Measurements from ENCODE around the gene TSPAN3.

The TSPAN3 gene

GRCh38 chr15:77032647-77033416, 38.1 kb downstream of the TSPAN3 start:
- H3K9me3 ChIP-seq (ENCODE audit: control insufficient read depth, insufficient read depth, low read depth, low read length) = no peaks in the 10 kb centered on the region
- H3K4me3 ChIP-seq (ENCODE audit: low read depth, low read length) = no peak overlapping the region
- no peaks in the 10 kb centered on the region for H3K27me3 ChIP-seq (ENCODE audit: control insufficient read depth, insufficient read depth, low read length)
- H3K4me1 ChIP-seq (ENCODE audit: control insufficient read depth, insufficient read depth, low read length) = peaks cover 28% of the 10 kb centered on the region
- H3K27ac ChIP-seq (ENCODE audit: low read depth, low read length) = no peak overlapping the region
- H3K9ac ChIP-seq (ENCODE audit: low read length) = no peak overlapping the region
- H3K36me3 ChIP-seq (ENCODE audit: control insufficient read depth, insufficient read depth, low read length) = peaks cover 3% of the 10 kb centered on the region; the same call in 1 of the 2 replicates

DNA sequence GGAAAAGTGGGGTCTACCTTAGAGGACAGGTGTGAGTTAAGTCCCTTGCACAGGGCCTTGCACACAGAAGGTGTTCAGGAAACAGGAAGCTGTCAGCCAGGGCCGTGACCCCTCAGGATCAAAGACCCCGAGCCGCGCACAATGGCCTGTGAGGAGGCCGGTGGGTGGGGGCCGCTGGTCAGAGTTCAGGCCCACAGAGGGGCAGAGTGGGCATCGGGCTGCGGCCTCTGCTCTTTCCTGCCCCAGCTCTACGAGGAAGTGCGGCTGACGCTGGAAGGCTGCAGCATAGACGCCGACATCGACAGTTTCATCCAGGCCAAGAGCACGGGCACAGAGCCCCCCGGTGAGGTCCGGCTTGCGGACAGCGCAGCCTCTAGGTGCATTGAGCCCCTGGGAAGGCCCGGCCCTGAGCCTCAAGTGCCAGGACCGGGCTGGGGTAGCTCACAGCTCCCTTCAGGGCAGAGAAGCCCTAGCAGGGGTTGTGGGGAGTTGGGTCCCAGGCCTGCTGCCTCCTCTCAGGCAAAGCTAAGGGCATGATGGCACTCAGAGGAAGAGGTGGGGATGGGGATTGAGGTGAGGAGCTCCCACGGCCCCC, 38.8 kb downstream of the TSPAN3 start:
- Histone ChIP-seq H3K9ac (ENCODE audit: low read length) (no peak overlapping the region), H3K27ac (ENCODE audit: low read depth, low read length) (no peak overlapping the region), H3K4me3 (ENCODE audit: low read depth, low read length) (no peak overlapping the region), H3K36me3 (ENCODE audit: control insufficient read depth, insufficient read depth, low read length) (peaks cover 3% of the 10 kb centered on the region; the same call in 1 of the 2 replicates), H3K4me1 (ENCODE audit: control insufficient read depth, insufficient read depth, low read length) (peaks cover 28% of the 10 kb centered on the region), H3K27me3 (ENCODE audit: control insufficient read depth, insufficient read depth, low read length) (no peaks in the 10 kb centered on the region), H3K9me3 (ENCODE audit: control insufficient read depth, insufficient read depth, low read depth, low read length) (no peaks in the 10 kb centered on the region)

- Histone ChIP-seq H3K27me3 (ENCODE audit: control insufficient read depth, insufficient read depth, low read length) (no peaks in the 10 kb centered on the region), H3K36me3 (ENCODE audit: control insufficient read depth, insufficient read depth, low read length) (no peaks in the 10 kb centered on the region), H3K9me3 (ENCODE audit: control insufficient read depth, insufficient read depth, low read depth, low read length) (no peaks in the 10 kb centered on the region), H3K27ac (ENCODE audit: low read depth, low read length) (no peak overlapping the region), H3K9ac (ENCODE audit: low read length) (no peak overlapping the region), H3K4me3 (ENCODE audit: low read depth, low read length) (no peak overlapping the region), H3K4me1 (ENCODE audit: control insufficient read depth, insufficient read depth, low read length) (peaks cover 28% of the 10 kb centered on the region)
Observed at GRCh38 chr15:77031376-77032050, 39.4 kb downstream of the TSPAN3 start.

DNA sequence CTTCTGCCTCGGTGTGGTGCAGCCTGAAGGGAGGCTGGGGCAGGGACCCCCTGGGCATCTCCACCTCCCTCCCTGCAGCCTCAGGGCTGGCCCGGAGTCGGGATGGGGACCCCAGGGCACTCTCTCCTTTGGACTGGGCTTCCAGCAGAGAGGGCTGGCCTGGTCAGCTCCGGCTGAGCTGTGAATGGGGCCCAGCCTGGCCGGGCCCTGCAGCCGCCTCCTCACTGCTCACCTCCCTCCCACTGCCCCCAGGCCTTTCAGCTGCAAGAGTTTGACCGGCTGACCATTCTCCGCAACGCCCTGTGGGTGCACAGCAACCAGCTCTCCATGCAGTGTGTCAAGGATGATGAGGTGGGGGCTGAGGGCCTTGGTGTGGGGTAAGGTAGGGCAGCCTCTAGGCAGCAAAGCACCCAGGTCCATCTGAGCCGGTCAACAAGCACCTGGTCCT, 40.0 kb downstream of the TSPAN3 start:
- H3K4me3 ChIP-seq (ENCODE audit: low read depth, low read length) = no peak overlapping the region
- no peak overlapping the region for H3K9ac ChIP-seq (ENCODE audit: low read length)
- H3K4me1 ChIP-seq (ENCODE audit: control insufficient read depth, insufficient read depth, low read length) = peaks cover 28% of the 10 kb centered on the region
- H3K27me3 ChIP-seq (ENCODE audit: control insufficient read depth, insufficient read depth, low read length) = no peaks in the 10 kb centered on the region
- no peaks in the 10 kb centered on the region for H3K36me3 ChIP-seq (ENCODE audit: control insufficient read depth, insufficient read depth, low read length)
- H3K27ac ChIP-seq (ENCODE audit: low read depth, low read length) = no peak overlapping the region
- no peaks in the 10 kb centered on the region for H3K9me3 ChIP-seq (ENCODE audit: control insufficient read depth, insufficient read depth, low read depth, low read length)

DNA sequence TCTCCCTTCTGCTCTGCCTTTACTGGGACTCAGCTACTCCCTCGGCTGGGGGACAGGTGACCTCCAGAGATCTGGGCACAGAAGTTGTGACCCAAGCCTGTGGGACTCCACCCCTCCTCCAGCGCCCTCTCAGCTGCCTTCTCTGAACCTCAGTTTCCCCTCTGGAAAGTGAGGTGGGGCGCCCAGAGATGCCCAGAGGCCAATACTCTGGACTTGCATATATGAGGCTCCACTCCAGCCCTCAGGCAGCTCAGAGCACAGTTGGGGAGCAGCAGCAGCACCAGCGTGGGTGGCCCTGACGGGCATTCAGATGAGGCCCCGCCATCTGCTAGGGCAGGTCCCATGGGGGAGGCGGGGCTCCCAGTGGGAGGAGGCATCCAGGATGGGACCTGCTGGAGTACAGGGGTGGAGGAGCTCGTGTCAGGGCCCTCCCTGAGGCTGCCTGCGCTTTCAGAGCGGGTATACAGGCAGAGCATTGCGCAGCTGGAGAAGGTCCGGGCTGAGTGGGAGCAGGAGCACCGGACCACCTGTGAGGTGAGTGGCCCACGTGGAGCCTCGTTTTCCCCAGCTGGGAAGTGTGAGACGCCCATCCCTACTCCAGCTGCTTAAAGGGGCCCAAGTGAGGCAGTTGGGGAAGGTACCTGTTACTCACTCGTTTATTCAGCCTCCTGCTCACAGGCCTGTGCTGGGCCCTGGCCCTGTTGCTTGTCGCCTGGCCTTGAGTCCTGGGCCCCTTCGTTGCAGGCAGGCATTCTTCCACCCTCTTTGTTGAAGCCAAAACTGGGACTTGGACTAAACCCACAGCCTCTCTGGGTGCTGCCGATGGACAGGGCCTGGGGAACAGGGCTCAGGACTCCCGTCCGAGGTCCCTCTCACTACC, 40.6 kb downstream of the TSPAN3 start:
- no peaks in the 10 kb centered on the region for H3K36me3 ChIP-seq (ENCODE audit: control insufficient read depth, insufficient read depth, low read length)
- no peak overlapping the region for H3K9ac ChIP-seq (ENCODE audit: low read length)
- peaks cover 28% of the 10 kb centered on the region for H3K4me1 ChIP-seq (ENCODE audit: control insufficient read depth, insufficient read depth, low read length)
- no peaks in the 10 kb centered on the region for H3K27me3 ChIP-seq (ENCODE audit: control insufficient read depth, insufficient read depth, low read length)
- no peak overlapping the region for H3K27ac ChIP-seq (ENCODE audit: low read depth, low read length)
- H3K4me3 ChIP-seq (ENCODE audit: low read depth, low read length) = no peak overlapping the region
- no peaks in the 10 kb centered on the region for H3K9me3 ChIP-seq (ENCODE audit: control insufficient read depth, insufficient read depth, low read depth, low read length)

GRCh38 chr15:77029166-77030047, 41.5 kb downstream of the TSPAN3 start:
- no peak overlapping the region for H3K4me3 ChIP-seq (ENCODE audit: low read depth, low read length)
- no peaks in the 10 kb centered on the region for H3K27me3 ChIP-seq (ENCODE audit: control insufficient read depth, insufficient read depth, low read length)
- H3K9me3 ChIP-seq (ENCODE audit: control insufficient read depth, insufficient read depth, low read depth, low read length) = no peaks in the 10 kb centered on the region
- no peak overlapping the region for H3K9ac ChIP-seq (ENCODE audit: low read length)
- no peak overlapping the region for H3K27ac ChIP-seq (ENCODE audit: low read depth, low read length)
- H3K36me3 ChIP-seq (ENCODE audit: control insufficient read depth, insufficient read depth, low read length) = no peaks in the 10 kb centered on the region
- H3K4me1 ChIP-seq (ENCODE audit: control insufficient read depth, insufficient read depth, low read length) = peaks cover 26% of the 10 kb centered on the region

DNA sequence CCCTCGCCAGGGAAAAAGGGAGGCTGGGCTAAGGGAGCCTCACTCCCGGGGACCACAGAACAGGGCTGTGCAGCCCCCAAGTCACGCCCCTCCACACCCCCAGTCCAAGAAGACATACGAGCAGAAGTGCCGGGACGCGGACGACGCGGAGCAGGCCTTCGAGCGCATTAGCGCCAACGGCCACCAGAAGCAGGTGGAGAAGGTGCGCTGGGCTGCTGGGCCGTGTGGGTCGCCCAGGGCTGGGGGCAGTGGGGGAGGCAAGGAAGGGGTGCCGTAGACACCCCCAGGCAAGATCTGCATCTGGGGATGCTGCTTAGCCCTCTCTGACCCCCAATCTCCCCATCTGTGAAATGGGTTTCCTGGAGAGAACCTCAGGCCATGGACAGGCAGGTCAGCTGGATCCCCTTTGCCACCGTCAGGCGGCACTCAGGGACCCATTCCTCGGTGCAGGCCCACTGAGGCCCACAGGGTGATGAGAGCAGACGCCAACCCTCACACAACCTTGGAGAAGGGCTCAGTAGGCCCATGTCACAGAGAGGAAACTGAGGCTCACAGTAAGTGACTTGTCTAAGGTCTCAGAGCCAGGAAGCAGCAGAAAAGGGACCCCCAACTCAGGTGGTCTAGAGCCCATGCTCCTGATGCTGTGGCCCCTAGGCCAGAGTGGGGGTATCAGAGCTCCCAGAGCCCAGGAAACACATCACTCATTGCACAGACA, 42.3 kb downstream of the TSPAN3 start:
- Histone ChIP-seq H3K4me1 (ENCODE audit: control insufficient read depth, insufficient read depth, low read length) (peaks cover 18% of the 10 kb centered on the region), H3K36me3 (ENCODE audit: control insufficient read depth, insufficient read depth, low read length) (no peaks in the 10 kb centered on the region), H3K27ac (ENCODE audit: low read depth, low read length) (no peak overlapping the region), H3K9ac (ENCODE audit: low read length) (no peak overlapping the region), H3K4me3 (ENCODE audit: low read depth, low read length) (peak overlapping the region; percentile 38), H3K27me3 (ENCODE audit: control insufficient read depth, insufficient read depth, low read length) (0 out of 2 replicates have a peak, but pooled peaks cover 4% of the 10 kb centered on the region), H3K9me3 (ENCODE audit: control insufficient read depth, insufficient read depth, low read depth, low read length) (no peaks in the 10 kb centered on the region)

DNA sequence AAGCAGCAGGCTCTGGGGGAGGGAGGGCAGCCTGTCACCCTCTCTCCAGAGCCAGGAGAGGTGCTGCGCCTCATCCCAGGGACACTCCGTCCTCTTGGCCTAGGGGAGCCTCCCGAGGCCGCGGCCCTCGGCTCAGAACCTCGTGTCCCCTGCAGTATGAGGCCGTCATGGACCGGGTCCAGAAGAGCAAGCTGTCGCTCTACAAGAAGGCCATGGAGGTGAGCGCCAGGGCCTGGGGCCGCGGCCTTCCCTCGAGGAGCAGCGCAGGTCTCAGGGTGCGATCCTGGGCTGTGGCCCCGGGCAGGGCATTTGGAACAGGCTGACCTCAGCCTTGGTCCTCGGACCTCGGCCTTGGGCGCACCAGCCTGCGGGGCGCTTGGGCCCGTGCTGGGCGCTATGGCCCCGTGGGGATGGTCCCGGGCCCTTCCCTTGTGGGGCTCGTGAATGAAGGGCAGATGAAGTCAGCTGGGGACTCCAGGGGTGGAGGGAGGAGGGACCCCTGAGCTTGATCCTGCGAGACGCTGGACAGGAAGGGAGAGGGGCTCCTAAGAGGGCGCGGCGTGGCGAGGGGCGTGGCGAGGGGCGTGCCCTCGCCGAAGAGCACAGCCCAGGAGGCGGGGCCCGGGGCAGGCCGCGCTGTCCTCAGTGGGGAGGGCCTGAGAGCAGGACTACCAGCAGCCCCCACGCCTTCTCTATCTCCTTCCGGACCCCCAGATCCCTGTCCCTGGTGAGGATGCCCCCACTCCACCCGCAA, 43.0 kb downstream of the TSPAN3 start:
- H3K27ac ChIP-seq (ENCODE audit: low read depth, low read length) = no peak overlapping the region
- no peaks in the 10 kb centered on the region for H3K9me3 ChIP-seq (ENCODE audit: control insufficient read depth, insufficient read depth, low read depth, low read length)
- no peak overlapping the region for H3K9ac ChIP-seq (ENCODE audit: low read length)
- peaks cover 17% of the 10 kb centered on the region for H3K4me1 ChIP-seq (ENCODE audit: control insufficient read depth, insufficient read depth, low read length)
- H3K4me3 ChIP-seq (ENCODE audit: low read depth, low read length) = peak overlapping the region; percentile 38
- 0 out of 2 replicates have a peak, but pooled peaks cover 4% of the 10 kb centered on the region for H3K27me3 ChIP-seq (ENCODE audit: control insufficient read depth, insufficient read depth, low read length)
- no peaks in the 10 kb centered on the region for H3K36me3 ChIP-seq (ENCODE audit: control insufficient read depth, insufficient read depth, low read length)

- Histone ChIP-seq H3K9me3 (ENCODE audit: control insufficient read depth, insufficient read depth, low read depth, low read length) (no peaks in the 10 kb centered on the region), H3K9ac (ENCODE audit: low read length) (no peak overlapping the region), H3K27me3 (ENCODE audit: control insufficient read depth, insufficient read depth, low read length) (0 out of 2 replicates have a peak, but pooled peaks cover 4% of the 10 kb centered on the region), H3K4me3 (ENCODE audit: low read depth, low read length) (no peak overlapping the region), H3K27ac (ENCODE audit: low read depth, low read length) (no peak overlapping the region), H3K36me3 (ENCODE audit: control insufficient read depth, insufficient read depth, low read length) (no peaks in the 10 kb centered on the region), H3K4me1 (ENCODE audit: control insufficient read depth, insufficient read depth, low read length) (peaks cover 17% of the 10 kb centered on the region)
Observed at GRCh38 chr15:77027111-77027696, 43.7 kb downstream of the TSPAN3 start.
